Calu3 (cell line): ENCODE measurements around the gene WBP2NL. TPM values are rescaled to one million over a fixed set of nuclear protein-coding genes. Genes with fewer than 3 reads are reported as not detected.

Experiments used
- BruUV-seq: library from RNA; stranded (reverse); fragments of 400-500 nt; replicated peaks from 2 replicates; lab custom pipeline; 2021; lab: Mats Ljungman, UMichigan
- CTCF ChIA-PET: fragments of 300-600 bp; sonication (Branson Sonifier 250); formaldehyde crosslinking; loops from one replicate; lab custom pipeline; 2022; ENCODE audit warnings: antibody characterized with exemption; lab: Charles Lee
- DNase-seq: peaks from one replicate; pipeline ENCODE4 v3.0.0; 2022
- H3K27ac Mint-ChIP-seq: one replicate; pipeline ENCODE4 v1.8.0; 2022; ENCODE audit warnings: mixed read lengths; ENCODE audit not compliant: unreplicated experiment
- H3K27me3 Mint-ChIP-seq: one replicate; pipeline ENCODE4 v1.8.0; 2022; ENCODE audit warnings: mixed read lengths; ENCODE audit not compliant: unreplicated experiment
- H3K36me3 Mint-ChIP-seq: one replicate; pipeline ENCODE4 v1.8.0; 2022; ENCODE audit warnings: mild to moderate bottlenecking, moderate library complexity, mixed read lengths; ENCODE audit not compliant: insufficient read depth, unreplicated experiment
- H3K4me1 Mint-ChIP-seq: one replicate; pipeline ENCODE4 v1.8.0; 2022; ENCODE audit warnings: mild to moderate bottlenecking, low read depth, mixed read lengths; ENCODE audit not compliant: unreplicated experiment
- H3K4me3 Mint-ChIP-seq: one replicate; pipeline ENCODE4 v1.8.0; 2022; ENCODE audit warnings: mild to moderate bottlenecking, low read depth, moderate library complexity, mixed read lengths; ENCODE audit not compliant: unreplicated experiment
- H3K9me3 Mint-ChIP-seq: one replicate; pipeline ENCODE4 v1.8.0; 2022; ENCODE audit warnings: low read depth, mixed read lengths; ENCODE audit not compliant: unreplicated experiment
- intact Hi-C: fragments of 100-400 bp; cut with micrococcal nuclease; formaldehyde crosslinking; loops from one replicate; pipeline ENCODE4 v1.10.0; 2022; ENCODE audit not compliant: unreplicated experiment
- total RNA-seq: library from RNA; stranded (reverse); gene quantifications from 2 replicates; pipeline ENCODE4 v1.2.3, GENCODE V29; 2022
- TF ChIP-seq, protein P1 (sequence below): fragments of 200-600 bp; IDR thresholded peaks from one replicate; pipeline ENCODE4 v1.8.0; 2022; ENCODE audit warnings: antibody characterized with exemption; ENCODE audit not compliant: unreplicated experiment

WBP2NL gene
- total RNA-seq, 1 experiment from 2014 or later, result 2.8 TPM

- Mint-ChIP-seq H3K27ac (no peak overlapping the region), H3K36me3 (no peaks in the 10 kb centered on the region), H3K9me3 (no peaks in the 10 kb centered on the region), H3K4me1 (peaks cover 7% of the 10 kb centered on the region), H3K4me3 (no peak overlapping the region), H3K27me3 (peaks cover 21% of the 10 kb centered on the region)
- intact Hi-C loops, result loop anchor here (5.0 kb wide), 2 partner anchors 106 to 471 kb away; partner anchors contain the start of genes NAGA and PHETA2
- CTCF ChIA-PET, result interaction anchor here (0.7 kb wide), 1 partner anchor 269 kb away, joined by 5 read pairs; no protein-coding TSS in a partner anchor
- BruUV-seq, result no TSS peak
- TF ChIP-seq, protein P1, sequence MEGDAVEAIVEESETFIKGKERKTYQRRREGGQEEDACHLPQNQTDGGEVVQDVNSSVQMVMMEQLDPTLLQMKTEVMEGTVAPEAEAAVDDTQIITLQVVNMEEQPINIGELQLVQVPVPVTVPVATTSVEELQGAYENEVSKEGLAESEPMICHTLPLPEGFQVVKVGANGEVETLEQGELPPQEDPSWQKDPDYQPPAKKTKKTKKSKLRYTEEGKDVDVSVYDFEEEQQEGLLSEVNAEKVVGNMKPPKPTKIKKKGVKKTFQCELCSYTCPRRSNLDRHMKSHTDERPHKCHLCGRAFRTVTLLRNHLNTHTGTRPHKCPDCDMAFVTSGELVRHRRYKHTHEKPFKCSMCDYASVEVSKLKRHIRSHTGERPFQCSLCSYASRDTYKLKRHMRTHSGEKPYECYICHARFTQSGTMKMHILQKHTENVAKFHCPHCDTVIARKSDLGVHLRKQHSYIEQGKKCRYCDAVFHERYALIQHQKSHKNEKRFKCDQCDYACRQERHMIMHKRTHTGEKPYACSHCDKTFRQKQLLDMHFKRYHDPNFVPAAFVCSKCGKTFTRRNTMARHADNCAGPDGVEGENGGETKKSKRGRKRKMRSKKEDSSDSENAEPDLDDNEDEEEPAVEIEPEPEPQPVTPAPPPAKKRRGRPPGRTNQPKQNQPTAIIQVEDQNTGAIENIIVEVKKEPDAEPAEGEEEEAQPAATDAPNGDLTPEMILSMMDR, result no peak
- no peak for DNase-seq
Observed at GRCh38 chr22:41966225-41966606, 32.4 kb upstream of the WBP2NL start.

DNA sequence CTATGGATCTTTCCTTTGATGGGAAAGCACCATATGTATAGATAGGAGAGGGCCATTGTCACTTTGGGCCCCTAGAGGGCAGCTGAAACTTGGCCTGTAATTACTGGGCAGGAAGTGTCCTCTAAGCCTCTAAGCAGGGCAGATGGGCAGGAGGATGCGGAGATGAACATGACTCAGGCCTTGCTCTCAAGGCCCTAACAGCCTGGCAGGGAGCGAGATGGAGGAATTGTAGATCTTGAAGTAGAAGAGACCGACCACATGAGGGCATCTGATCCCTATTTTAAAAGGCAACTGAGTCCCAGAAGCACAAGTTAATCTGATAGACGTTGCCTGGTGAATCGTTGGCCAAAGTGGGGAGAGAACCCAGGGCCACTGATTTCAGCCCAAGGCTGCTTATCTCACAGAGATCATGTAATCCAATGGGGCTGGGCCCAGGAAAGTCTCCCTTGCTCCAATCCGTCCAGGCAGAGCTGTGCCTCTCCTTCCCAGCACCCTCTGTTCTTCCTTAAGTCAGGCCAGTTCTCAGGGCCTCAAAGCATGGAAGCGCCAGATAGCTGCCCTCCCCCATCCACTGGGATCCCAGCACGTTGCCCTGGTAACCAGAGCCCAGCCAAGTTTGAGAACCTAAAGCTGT lies 31.9 kb upstream of the WBP2NL start:
- DNase-seq, result peak; percentile 45
- no peaks in the 10 kb centered on the region for H3K9me3 Mint-ChIP-seq
- H3K4me1 Mint-ChIP-seq, result peaks cover 7% of the 10 kb centered on the region
- no peak overlapping the region for H3K4me3 Mint-ChIP-seq
- intact Hi-C loops, result loop anchor here (5.0 kb wide), 2 partner anchors 106 to 471 kb away; partner anchors contain the start of genes NAGA and PHETA2
- BruUV-seq, result no TSS peak
- CTCF ChIA-PET, result interaction anchor here (0.7 kb wide), 1 partner anchor 188 kb away, joined by 3 read pairs; no protein-coding TSS in a partner anchor
- TF ChIP-seq, protein P1, result no peak
- H3K27ac Mint-ChIP-seq, result no peak overlapping the region
- no peaks in the 10 kb centered on the region for H3K36me3 Mint-ChIP-seq
- peaks cover 26% of the 10 kb centered on the region for H3K27me3 Mint-ChIP-seq

DNA sequence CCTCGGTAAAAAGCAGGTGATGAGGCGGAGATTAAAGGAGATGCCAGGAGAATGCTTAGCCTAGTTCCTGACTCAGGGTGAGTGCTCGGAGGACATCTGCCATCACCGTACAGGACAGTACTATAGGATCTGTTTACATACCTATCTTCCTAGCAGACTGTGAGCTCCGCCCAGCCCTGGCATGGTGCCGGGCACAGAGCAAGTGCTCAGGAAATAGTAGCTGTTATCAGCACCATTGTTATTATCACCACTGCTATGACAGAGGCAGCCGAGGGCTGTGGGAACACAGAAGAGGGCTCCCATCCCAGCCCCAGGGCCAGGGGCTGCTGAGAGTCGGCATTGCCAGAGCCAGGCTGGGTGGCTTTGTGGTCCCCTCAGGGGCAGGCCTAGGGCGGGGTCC lies 30.0 kb upstream of the WBP2NL start:
- no peaks in the 10 kb centered on the region for H3K36me3 Mint-ChIP-seq
- H3K27me3 Mint-ChIP-seq, result peaks cover 43% of the 10 kb centered on the region
- H3K4me1 Mint-ChIP-seq, result peaks cover 6% of the 10 kb centered on the region
- intact Hi-C loops, result loop anchor here (5.0 kb wide), 2 partner anchors 104 to 469 kb away; partner anchors contain the start of genes NAGA and PHETA2
- no TSS peak for BruUV-seq
- no peak overlapping the region for H3K27ac Mint-ChIP-seq
- CTCF ChIA-PET, result no interaction called here
- no peak overlapping the region for H3K4me3 Mint-ChIP-seq
- DNase-seq, result no peak
- no peaks in the 10 kb centered on the region for H3K9me3 Mint-ChIP-seq
- TF ChIP-seq, protein P1, result no peak

GRCh38 chr22:41969110-41969646 lies 29.4 kb upstream of the WBP2NL start, which contains the start of gene SEPTIN3:
SEPTIN3 (plus strand) TSS chr22:41969443; CDS start chr22:41971493, 2,050 bp downstream.
- intact Hi-C loops, result loop anchor here (5.0 kb wide), 2 partner anchors 103 to 468 kb away; partner anchors contain the start of genes NAGA and PHETA2
- TF ChIP-seq, protein P1, result no peak
- BruUV-seq, result no TSS peak

More at GRCh38 chr22:41969110-41969646, 29.4 kb upstream of the WBP2NL start, which contains the start of gene SEPTIN3:
- CTCF ChIA-PET, result interaction anchor here (0.5 kb wide), 1 partner anchor 467 kb away, joined by 3 read pairs; no protein-coding TSS in a partner anchor
- Mint-ChIP-seq H3K4me1 (peaks cover under 1% of the 10 kb centered on the region), H3K4me3 (no peak within 1 kb of the TSS), H3K36me3 (no peaks in the 10 kb centered on the region), H3K27ac (no peak within 1 kb of the TSS), H3K27me3 (peaks cover 43% of the 10 kb centered on the region), H3K9me3 (no peaks in the 10 kb centered on the region)
- no peak for DNase-seq
